Adrenal gland (tissue), 12 donors: ENCODE results near the gene ABHD16A. TPM values are rescaled to one million over a fixed set of nuclear protein-coding genes. Genes with fewer than 3 reads are reported as not detected.

Experiments
- DNase-seq, 7 donors: peaks; one replicate each; pipeline ENCODE4 v3.0.0-alpha.2; 2019 to 2020
- H3K27ac ChIP-seq, 5 donors: fragments of 200-600 bp; sonication (generic) in 4 of 5; 1 replicate in 3 of 5; 2 replicates in 2 of 5; pipeline versions ENCODE4 v1.5.1 to v1.8.0; 2016 to 2020; ENCODE audit warnings: mild to moderate bottlenecking in 1 of 5
- H3K27me3 ChIP-seq: fragments of 200-600 bp; 2 replicates; pipeline ENCODE4 v1.8.0; 2021
- H3K36me3 ChIP-seq, 2 donors: fragments of 200-600 bp; replicated peaks in 1 of 2; 1 replicate in 1 of 2; 2 replicates in 1 of 2; pipeline versions ENCODE4 v1.5.1 to v1.8.0; 2018 to 2022
- H3K4me1 ChIP-seq, 2 donors: fragments of 200-600 bp; replicated peaks in 1 of 2; 1 replicate in 1 of 2; 2 replicates in 1 of 2; pipeline versions ENCODE4 v1.5.1 to v1.8.0; 2018 to 2021
- H3K4me3 ChIP-seq, 4 donors: fragments of 200-600 bp; sonication (generic) in 3 of 4; one replicate each; pipeline ENCODE4 v1.5.1; 2016 to 2018
- H3K9me3 ChIP-seq, 3 donors: fragments of 200-600 bp; sonication (generic) in 1 of 3; replicated peaks in 1 of 3; 1 replicate in 2 of 3; 2 replicates in 1 of 3; pipeline versions ENCODE4 v1.5.1 to v1.8.0; 2016 to 2021
- POLR2A ChIP-seq, 2 donors: fragments of 450-650 bp; IDR thresholded peaks; one replicate each; pipeline ENCODE4 v1.6.1; 2017; ENCODE audit warnings: antibody characterized with exemption in 2 of 2, mild to moderate bottlenecking in 2 of 2, moderate library complexity in 1 of 2
- WGBS, 4 donors: extraction: QIAGEN DNeasy Blood & Tissue Kit in 2 of 4; methylation state at CpG; one replicate each; pipeline versions ENCODE4 v1.1.5 to v1.1.7; 2013 to 2017; 5-methylcytosine and 5-hydroxymethylcytosine counted together
- intact Hi-C, 2 donors: fragments of 100-400 bp; cut with DNase I; formaldehyde crosslinking; loops; one replicate each; pipeline versions ENCODE4 v1.14.1 to v1.15.0; 2022 to 2023
- polyA plus RNA-seq, 3 donors: library from polyadenylated mRNA; stranded (reverse); fragments of 200-250 nt in 2 of 3; fragments of 350-450 nt in 1 of 3; fragmentation: Illumina TruSeq in 1 of 3; extraction: RNeasy Lipid Tissue Mini Kit (QIAGEN cat#74804) in 1 of 3; gene quantifications; one replicate each; pipeline ENCODE4 v1.2.3, GENCODE V29; 2013 to 2014
- total RNA-seq, 9 donors: library from RNA; depleted of rRNA in 4 of 9; stranded (reverse); fragments of >200 nt in 4 of 9; fragments of 120-200 nt in 1 of 9; fragmentation: NEBNext Ultra II Directional in 1 of 9; extraction: Animal tissue kit (Norgen Biotek cat#: 25700) in 1 of 9; gene quantifications; one replicate each; pipeline versions ENCODE4 v1.1.0 to v1.2.4, GENCODE V29; 2013 to 2023
- TF ChIP-seq, protein P1 (sequence below), 6 experiments: fragments of 450-650 bp in 4 of 6; fragments of 200-600 bp in 2 of 6; sonication (generic) in 1 of 6; IDR thresholded peaks; 1 replicate in 5 of 6; 2 replicates in 1 of 6; pipeline versions ENCODE4 v1.5.1 to v1.8.0; 2016 to 2021; ENCODE audit warnings: antibody characterized with exemption in 6 of 6, mild to moderate bottlenecking in 2 of 6, moderate library complexity in 1 of 6
- donor health status: healthy with polysubstance abuse.
- donor health status: Bipolar disorder and iron deficiency.
- donor health status: DM: yes; HTN: yes; CAD: no.
- donor health status: DM: no; HTN: no; CAD: no.
- donor health status: DM: no; HTN: no; CAD: no.
- donor health status: DM: yes; HTN: yes; CAD: no.

ABHD16A gene
- total and polyA plus RNA-seq, 12 donors: 38.7 to 73.1 (median 58.1) TPM

DNA sequence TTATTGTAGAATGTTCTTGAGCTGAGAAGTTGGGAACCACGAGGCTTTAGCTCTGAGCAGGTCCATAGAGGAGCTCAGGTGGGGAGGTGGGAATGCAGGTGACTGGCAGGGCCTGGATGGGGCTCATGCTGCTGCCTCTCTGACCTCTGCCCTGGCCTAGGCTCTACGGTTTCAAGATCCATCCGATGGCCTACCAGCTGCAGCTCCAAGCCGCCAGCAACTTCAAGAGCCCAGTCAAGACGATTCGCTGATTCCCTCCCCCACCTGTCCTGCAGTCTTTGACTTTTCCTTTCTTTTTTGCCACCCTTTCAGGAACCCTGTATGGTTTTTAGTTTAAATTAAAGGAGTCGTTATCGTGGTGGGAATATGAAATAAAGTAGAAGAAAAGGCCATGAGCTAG is 33.4 kb downstream of the ABHD16A start, which contains the start of gene LY6G5B:
TSS of gene LY6G5B (plus strand) at position 301 of the 400 bp plus-strand sequence. CDS start 975 bp downstream, outside the sequence.
- intact Hi-C loops: no loop called here
- Histone ChIP-seq H3K36me3 (peaks cover 0 to 70% of the 10 kb centered on the region in 2 donors), H3K9me3 (no peaks in the 10 kb centered on the region)

DNA sequence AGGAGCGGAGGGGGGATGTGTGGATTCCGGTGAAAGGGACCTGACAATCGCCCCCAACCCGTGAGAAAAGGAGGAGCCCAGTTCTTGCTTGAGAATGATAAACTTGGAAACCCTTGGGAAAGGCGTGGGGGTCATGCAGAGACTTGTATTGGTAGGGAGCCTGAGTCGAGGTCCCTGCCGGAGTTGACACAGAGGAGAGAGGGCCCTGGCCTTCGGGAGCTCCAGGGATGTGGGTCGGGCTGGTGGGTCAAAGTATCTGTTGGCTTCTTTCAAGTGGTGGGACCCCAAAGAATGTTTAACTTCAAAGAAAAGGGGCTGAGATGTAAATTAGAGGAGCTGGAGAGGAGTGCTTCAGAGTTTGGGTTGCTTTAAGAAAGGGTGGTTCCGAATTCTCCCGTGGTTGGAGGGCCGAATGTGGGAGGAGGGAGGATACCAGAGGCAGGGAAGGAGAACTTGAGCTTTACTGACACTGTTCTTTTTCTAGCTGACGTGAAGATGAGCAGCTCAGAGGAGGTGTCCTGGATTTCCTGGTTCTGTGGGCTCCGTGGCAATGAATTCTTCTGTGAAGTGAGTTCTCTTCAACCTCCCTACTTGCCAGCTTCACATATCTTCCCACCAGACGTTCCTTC is 36.7 kb downstream of the ABHD16A start:
- Histone ChIP-seq H3K36me3 (peaks cover 0 to 55% of the 10 kb centered on the region in 2 donors), H3K4me1 (peaks cover 7 to 38% of the 10 kb centered on the region in 2 donors), H3K27me3 (no peaks in the 10 kb centered on the region), H3K4me3 (peak overlapping the region; percentile 69 to 95 (median 88)), H3K27ac (peak overlapping the region; percentile 82 to 96 (median 89)), H3K9me3 (no peaks in the 10 kb centered on the region)
- intact Hi-C loops: no loop called here
- no peak for DNase-seq
- TF ChIP-seq, protein P1, sequence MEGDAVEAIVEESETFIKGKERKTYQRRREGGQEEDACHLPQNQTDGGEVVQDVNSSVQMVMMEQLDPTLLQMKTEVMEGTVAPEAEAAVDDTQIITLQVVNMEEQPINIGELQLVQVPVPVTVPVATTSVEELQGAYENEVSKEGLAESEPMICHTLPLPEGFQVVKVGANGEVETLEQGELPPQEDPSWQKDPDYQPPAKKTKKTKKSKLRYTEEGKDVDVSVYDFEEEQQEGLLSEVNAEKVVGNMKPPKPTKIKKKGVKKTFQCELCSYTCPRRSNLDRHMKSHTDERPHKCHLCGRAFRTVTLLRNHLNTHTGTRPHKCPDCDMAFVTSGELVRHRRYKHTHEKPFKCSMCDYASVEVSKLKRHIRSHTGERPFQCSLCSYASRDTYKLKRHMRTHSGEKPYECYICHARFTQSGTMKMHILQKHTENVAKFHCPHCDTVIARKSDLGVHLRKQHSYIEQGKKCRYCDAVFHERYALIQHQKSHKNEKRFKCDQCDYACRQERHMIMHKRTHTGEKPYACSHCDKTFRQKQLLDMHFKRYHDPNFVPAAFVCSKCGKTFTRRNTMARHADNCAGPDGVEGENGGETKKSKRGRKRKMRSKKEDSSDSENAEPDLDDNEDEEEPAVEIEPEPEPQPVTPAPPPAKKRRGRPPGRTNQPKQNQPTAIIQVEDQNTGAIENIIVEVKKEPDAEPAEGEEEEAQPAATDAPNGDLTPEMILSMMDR (IDR thresholded peaks at IDR 0.05): no peak
- TF ChIP-seq POLR2A (IDR thresholded peaks at IDR 0.05): no peak
- WGBS, 4 donors: 2 to 4% (median 3%) methylated on average over 14 to 15 of the region's 15 CpGs

More for the DNA sequence above, 33.4 kb downstream of the ABHD16A start, which contains the start of gene LY6G5B:
- Histone ChIP-seq H3K4me3 (no peak within 1 kb of the TSS), H3K4me1 (peaks cover 0 to 20% of the 10 kb centered on the region in 2 donors), H3K27ac (no peak within 1 kb of the TSS), H3K27me3 (no peaks in the 10 kb centered on the region)
- WGBS, 4 donors: 83% methylated on average over 8 of the region's 8 CpGs
- DNase-seq: no peak
- TF ChIP-seq, protein P1 (IDR thresholded peaks at IDR 0.05): no peak
- TF ChIP-seq POLR2A (IDR thresholded peaks at IDR 0.05): no peak

DNA sequence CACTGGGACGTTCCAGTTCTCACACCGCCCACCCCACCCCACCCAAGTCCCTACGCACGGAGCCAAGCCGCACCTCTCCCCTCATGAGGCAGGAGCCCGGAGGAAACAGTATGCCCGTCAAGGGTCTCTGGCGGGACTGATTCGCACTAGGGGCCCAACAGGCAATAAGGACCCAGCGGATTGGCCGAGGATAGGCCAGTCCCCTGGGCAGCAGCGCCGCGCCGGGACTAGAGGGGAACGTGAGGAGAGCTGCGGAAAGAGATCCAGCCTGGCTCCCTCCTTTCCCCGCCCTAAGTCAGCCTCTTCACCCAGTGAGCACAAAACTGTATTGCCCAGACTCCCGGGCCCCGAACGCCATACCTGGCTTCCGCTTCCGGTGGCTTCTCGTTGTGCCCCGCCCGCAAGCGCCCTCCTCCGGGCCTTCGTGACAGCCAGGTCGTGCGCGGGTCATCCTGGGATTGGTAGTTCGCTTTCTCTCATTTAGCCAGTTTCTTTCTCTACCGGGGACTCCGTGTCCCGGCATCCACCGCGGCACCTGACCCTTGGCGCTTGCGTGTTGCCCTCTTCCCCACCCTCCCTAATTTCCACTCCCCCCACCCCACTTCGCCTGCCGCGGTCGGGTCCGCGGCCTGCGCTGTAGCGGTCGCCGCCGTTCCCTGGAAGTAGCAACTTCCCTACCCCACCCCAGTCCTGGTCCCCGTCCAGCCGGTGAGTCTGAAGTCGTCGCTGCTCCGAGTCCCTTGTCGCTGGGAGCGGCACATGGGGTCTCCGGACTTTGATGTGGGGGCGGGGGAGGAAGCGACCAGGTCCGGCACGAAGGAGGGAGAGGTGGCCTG is 37.4 kb downstream of the ABHD16A start, which contains the start of gene CSNK2B:
TSS of gene CSNK2B (plus strand) at position 580 of the 836 bp plus-strand sequence. CDS start 752 bp downstream, outside the sequence.
- Histone ChIP-seq H3K36me3 (peaks cover 0 to 48% of the 10 kb centered on the region in 2 donors), H3K27ac (peak within 1 kb of the TSS; percentile 83 to 96 (median 89)), H3K4me1 (peaks cover 7 to 45% of the 10 kb centered on the region in 2 donors), H3K27me3 (no peaks in the 10 kb centered on the region), H3K4me3 (peak within 1 kb of the TSS; percentile 69 to 95 (median 88)), H3K9me3 (no peaks in the 10 kb centered on the region)
- DNase-seq: peak; percentile 96 to 99 (median 98)
- intact Hi-C loops: no loop called here
- peak; percentile 40 to 83 for TF ChIP-seq POLR2A (IDR thresholded peaks at IDR 0.05)
- TF ChIP-seq, protein P1 (IDR thresholded peaks at IDR 0.05): no peak
- 0% methylated on average over 18 to 63 of the region's 63 CpGs for WGBS, 4 donors
